HG02840 (cell line): ENCODE results near the gene CFAP126.
A peak's percentile ranks its signal among the peaks of the same experiment; 100 is the strongest.
"Not testable (repeated sequence)": the region's sequence is repeated elsewhere in the genome, so short reads cannot be mapped to it uniquely, and the experiment has no call there.

ENCODE experiments used
- ATAC-seq: cut with Tn5 transposase; IDR thresholded peaks from one replicate; pipeline ENCODE4 v1.9.1; 2021; ENCODE audit warnings: mild to moderate bottlenecking, moderate library complexity, moderate number of reproducible peaks; ENCODE audit not compliant: unreplicated experiment, low FRiP score

CFAP126 gene, protein sequence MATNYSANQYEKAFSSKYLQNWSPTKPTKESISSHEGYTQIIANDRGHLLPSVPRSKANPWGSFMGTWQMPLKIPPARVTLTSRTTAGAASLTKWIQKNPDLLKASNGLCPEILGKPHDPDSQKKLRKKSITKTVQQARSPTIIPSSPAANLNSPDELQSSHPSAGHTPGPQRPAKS

DNA sequence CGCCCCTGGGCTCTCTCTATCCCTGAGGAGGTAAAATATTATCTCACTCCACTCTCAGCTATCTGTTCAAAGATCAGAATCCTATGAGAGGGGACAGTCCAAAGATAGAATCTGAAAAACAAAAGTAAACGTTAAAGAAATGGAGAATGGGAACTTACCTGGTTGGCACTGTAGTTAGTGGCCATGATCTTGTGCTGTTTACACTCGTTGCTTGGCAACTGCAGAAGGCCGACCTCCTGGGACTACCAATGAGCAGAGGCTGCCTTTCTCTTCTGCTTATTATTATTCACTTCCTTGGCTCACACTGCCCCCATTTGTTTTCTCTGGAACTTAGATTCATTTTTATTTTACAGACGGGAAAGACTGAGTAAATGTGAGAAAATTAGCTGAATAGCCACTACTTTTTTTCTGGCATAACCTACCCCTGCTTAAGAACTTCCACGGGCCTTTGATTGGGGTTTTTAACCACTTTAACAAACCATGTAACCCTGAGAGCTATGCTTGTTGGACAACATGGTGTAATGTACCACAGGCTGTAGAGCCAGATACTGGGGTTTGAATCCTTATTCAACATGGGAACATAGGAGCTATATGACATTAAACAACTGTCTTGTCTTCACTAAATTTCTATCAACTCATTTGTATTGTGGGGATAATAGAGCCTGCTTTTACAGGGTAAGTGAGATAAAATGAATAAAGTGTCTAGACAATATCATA, at the start of gene CFAP126:
CFAP126 (minus strand) TSS at position 193 of the 717 bp plus-strand sequence; CDS start at position 185, 8 bp downstream.
- no peak for ATAC-seq

DNA sequence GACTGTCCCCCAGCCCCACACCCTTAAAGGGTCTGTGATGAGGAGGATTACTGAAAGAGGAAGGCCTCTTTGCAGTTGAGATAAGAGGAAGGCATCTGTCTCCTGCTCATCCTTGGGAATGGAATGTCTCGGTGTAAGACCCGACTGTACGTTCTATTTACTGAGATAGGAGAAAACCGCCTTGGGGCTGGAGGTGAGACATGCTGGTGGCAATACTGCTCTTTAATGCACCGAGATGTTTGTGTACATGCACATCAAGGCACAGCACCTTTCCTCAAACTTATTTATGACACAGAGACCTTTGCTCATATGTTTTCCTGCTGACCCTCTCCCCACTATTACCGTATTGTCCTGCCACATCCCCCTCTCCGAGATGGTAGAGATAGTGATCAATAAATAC, 45.4 kb upstream of the CFAP126 start:
- ATAC-seq = not testable (repeated sequence)

GRCh38 chr1:161410636-161410970, 42.9 kb upstream of the CFAP126 start:
- ATAC-seq = not testable (repeated sequence)

- ATAC-seq = not testable (repeated sequence)
Observed at GRCh38 chr1:161409848-161410635, 42.4 kb upstream of the CFAP126 start.

GRCh38 chr1:161408429-161409052, 40.9 kb upstream of the CFAP126 start:
- ATAC-seq = no peak

GRCh38 chr1:161407451-161407985, 39.8 kb upstream of the CFAP126 start:
- no peak for ATAC-seq

- ATAC-seq = not testable (repeated sequence)
Observed at GRCh38 chr1:161406551-161406950, 38.9 kb upstream of the CFAP126 start.

- no peak for ATAC-seq
Observed at GRCh38 chr1:161404051-161404597, 36.4 kb upstream of the CFAP126 start.

- no peak for ATAC-seq
Observed at GRCh38 chr1:161402446-161402845, 34.8 kb upstream of the CFAP126 start.

GRCh38 chr1:161399257-161399998, 31.8 kb upstream of the CFAP126 start:
- ATAC-seq = peak; percentile 79

- no peak for ATAC-seq
Observed at GRCh38 chr1:161398900-161399256, 31.2 kb upstream of the CFAP126 start.

DNA sequence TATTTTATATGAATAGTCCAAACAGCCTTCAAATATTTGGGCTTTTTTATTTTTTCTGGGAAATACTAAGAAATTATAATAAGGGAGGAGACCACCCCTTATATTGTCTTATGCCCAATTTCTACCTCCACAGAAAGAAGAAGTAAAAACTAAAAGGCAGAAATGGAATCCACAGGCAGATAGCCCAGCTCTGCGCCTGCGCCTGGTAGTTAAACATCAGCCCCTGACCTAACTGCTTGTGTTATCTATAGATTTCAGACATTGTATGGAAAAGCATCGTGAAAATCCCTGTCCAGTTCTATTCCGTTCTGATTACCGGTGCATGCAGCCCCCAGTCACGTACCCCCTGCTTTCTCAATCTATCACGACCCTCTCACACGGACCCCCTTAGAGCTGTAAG, 29.4 kb upstream of the CFAP126 start:
- ATAC-seq = not testable (repeated sequence)

- ATAC-seq = no peak
Observed at GRCh38 chr1:161393151-161393550, 25.5 kb upstream of the CFAP126 start.

DNA sequence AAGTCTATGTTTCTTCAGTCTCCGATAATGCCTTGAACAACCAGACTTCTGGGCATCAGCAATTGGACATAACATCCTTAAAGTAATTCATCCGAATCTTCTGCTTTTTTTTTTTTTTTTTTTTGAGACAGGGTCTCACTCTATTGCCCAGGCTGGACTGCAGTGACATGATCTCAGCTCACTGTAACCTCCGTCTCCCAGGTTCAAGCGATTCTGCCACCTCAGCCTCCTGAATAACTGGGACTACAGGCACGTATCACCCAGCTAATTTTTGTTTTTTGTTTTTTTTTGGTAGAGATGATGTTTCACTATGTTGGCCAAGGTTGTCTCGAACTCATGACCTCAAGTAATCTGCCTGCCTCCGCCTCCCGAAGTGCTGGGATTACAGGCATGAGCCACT, 23.9 kb upstream of the CFAP126 start:
- ATAC-seq = no peak

- not testable (repeated sequence) for ATAC-seq
Observed at GRCh38 chr1:161391136-161391535, 23.5 kb upstream of the CFAP126 start.

DNA sequence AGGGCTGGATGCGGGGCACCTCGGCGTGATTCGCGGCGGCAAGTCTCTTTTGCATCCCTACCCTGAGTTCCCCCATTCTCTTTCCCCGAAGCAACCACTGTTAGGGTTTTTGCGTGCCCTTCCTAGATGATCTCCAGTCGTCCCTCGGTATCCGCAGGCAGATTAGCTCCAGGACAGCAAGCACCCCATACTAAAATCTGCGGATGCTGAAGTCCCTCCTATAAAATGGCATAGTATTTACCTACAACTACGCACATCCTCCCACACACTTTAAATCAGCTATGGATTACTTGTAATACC, 22.8 kb upstream of the CFAP126 start:
- no peak for ATAC-seq

DNA sequence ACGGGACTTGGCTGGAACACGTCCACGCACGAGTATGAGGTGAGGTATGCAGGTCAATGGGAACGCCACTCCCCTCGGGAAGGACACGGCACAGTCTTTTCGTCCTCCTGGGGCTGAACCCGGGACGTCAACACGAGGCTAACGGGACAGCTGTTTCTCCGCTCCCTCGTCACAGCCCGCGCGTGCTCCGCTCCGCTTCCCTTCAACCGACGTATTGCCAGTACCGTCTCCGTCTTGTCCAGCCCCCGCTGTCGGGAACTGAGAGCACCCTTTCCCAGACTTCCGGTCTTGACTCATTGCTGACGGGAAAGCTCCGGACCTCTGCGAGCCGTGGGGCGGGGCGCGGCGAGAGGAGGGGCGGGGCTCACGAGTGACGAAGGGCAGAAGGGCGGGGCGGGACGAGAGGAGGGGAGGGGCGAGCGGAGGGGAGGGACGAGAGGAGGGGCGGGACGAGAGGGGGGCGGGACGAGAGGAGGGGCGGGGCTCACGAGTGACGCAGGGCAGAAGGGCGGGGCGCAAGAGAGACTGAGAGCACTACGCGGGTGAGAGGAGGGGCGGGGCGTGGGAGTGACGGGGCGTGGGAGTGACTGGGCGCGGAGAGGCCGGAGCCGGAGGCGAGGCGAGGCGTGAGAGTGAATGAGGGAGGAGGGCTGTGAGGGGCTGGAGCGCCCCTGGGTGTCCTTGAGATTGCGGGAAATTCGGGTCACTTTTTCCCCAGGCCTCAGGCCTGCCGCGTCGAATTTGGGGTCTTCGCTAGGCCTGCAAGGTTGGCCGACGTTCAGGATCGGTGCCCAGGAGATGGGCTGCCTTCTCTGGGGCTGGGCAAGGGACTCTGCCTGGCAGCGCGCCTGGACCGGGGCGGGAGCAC, 22.2 kb upstream of the CFAP126 start:
- ATAC-seq = peak; percentile 61

- not testable (repeated sequence) for ATAC-seq
Observed at GRCh38 chr1:161389158-161389557, 21.5 kb upstream of the CFAP126 start.

DNA sequence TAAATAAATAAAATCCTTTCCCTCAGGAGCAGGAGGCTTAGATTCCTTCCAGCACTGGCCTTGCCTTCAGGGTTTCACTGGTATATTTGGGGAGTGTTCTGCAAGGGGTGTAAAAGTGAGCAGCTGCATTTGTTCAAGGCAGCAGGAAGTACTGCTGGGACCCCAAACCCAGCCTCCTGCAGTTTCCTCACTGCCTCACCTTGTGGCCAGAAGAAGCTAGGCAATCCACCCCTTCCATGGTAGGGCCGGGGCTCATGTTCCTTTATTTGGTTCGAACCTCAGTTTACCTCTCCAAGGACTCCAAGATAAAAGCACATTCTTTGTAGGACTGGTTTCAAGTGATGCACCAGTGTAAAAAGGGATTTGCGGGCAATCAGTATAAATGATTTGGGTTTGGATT, 21.0 kb upstream of the CFAP126 start:
- no peak for ATAC-seq
